GM18519 (cell line): ENCODE data around the gene PNLIP.

ENCODE experiments used
- ATAC-seq: cut with Tn5 transposase; IDR thresholded peaks from one replicate; pipeline ENCODE4 v1.9.1; 2021; ENCODE audit warnings: mild to moderate bottlenecking, moderate library complexity; ENCODE audit not compliant: unreplicated experiment, low FRiP score

The PNLIP gene

GRCh38 chr10:116567335-116567734 is 21.6 kb downstream of the PNLIP start:
- no peak for ATAC-seq

- ATAC-seq = no peak
Observed at GRCh38 chr10:116574797-116575196, 29.1 kb downstream of the PNLIP start.

- ATAC-seq = no peak
Observed at GRCh38 chr10:116587878-116588591, 42.3 kb downstream of the PNLIP start.

GRCh38 chr10:116588995-116589394 is 43.3 kb downstream of the PNLIP start:
- no peak for ATAC-seq

GRCh38 chr10:116589926-116590325 is 44.2 kb downstream of the PNLIP start:
- ATAC-seq = no peak

- ATAC-seq = no peak
Observed at GRCh38 chr10:116590590-116591444, 45.1 kb downstream of the PNLIP start, which contains the start of gene PNLIPRP1. Gene PNLIPRP1, plus strand, starts transcription at chr10:116590959. Its CDS starts 171 bp downstream, at chr10:116591130.

GRCh38 chr10:116593139-116593740 is 47.5 kb downstream of the PNLIP start:
- ATAC-seq = no peak

- no peak for ATAC-seq
Observed at GRCh38 chr10:116594525-116595035, 48.8 kb downstream of the PNLIP start.

GRCh38 chr10:116596062-116596461 is 50.3 kb downstream of the PNLIP start:
- ATAC-seq = no peak

- no peak for ATAC-seq
Observed at GRCh38 chr10:116597543-116597942, 51.8 kb downstream of the PNLIP start.

GRCh38 chr10:116598329-116598728 is 52.6 kb downstream of the PNLIP start:
- ATAC-seq = no peak

GRCh38 chr10:116599991-116600390 is 54.3 kb downstream of the PNLIP start:
- ATAC-seq = no peak

- ATAC-seq = no peak
Observed at GRCh38 chr10:116602648-116603400, 57.1 kb downstream of the PNLIP start.

GRCh38 chr10:116606061-116606483 is 60.3 kb downstream of the PNLIP start:
- ATAC-seq = no peak

- no peak for ATAC-seq
Observed at GRCh38 chr10:116607336-116607735, 61.6 kb downstream of the PNLIP start.

- ATAC-seq = no peak
Observed at GRCh38 chr10:116608686-116609594, 63.2 kb downstream of the PNLIP start.

- ATAC-seq = no peak
Observed at GRCh38 chr10:116610443-116611152, 64.9 kb downstream of the PNLIP start.

GRCh38 chr10:116611153-116611545 is 65.4 kb downstream of the PNLIP start:
- no peak for ATAC-seq
